ENCODE results near the gene IFRD1. TPM values are rescaled to one million over a fixed set of nuclear protein-coding genes. Genes with fewer than 3 reads are reported as not detected.

IFRD1 gene
- total RNA-seq, 2 donors from 2014 or later, result 54.3 to 57.6 TPM

DNA sequence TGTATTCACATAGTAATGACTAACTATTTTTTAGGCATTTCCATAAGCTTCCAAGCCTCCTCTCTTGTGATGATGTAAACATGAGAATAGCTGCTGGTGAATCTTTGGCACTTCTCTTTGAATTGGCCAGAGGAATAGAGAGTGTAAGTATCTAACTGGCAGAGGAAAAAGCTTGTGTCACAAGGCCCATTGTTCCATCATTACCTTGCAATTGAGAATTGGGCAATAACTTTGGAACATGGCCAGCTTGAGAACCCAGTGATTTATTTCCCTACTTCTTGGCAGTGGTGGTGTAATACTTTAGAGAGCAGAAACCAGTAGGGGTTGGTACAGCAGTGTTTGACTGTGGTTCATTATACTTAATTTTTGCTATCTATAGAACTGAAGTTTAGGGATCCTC, 12.0 kb downstream of the IFRD1 start:
- TF ChIP-seq, protein P1, sequence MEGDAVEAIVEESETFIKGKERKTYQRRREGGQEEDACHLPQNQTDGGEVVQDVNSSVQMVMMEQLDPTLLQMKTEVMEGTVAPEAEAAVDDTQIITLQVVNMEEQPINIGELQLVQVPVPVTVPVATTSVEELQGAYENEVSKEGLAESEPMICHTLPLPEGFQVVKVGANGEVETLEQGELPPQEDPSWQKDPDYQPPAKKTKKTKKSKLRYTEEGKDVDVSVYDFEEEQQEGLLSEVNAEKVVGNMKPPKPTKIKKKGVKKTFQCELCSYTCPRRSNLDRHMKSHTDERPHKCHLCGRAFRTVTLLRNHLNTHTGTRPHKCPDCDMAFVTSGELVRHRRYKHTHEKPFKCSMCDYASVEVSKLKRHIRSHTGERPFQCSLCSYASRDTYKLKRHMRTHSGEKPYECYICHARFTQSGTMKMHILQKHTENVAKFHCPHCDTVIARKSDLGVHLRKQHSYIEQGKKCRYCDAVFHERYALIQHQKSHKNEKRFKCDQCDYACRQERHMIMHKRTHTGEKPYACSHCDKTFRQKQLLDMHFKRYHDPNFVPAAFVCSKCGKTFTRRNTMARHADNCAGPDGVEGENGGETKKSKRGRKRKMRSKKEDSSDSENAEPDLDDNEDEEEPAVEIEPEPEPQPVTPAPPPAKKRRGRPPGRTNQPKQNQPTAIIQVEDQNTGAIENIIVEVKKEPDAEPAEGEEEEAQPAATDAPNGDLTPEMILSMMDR (conservative IDR thresholded peaks at IDR 0.05), result no peak
- H3K4me3 Mint-ChIP-seq, result no peak overlapping the region
- no peaks in the 10 kb centered on the region for H3K4me1 Mint-ChIP-seq
- peaks cover 95% of the 10 kb centered on the region for H3K36me3 ChIP-seq (ENCODE audit: control insufficient read depth, insufficient read depth, low read length)
- H3K9me3 Mint-ChIP-seq, result no peaks in the 10 kb centered on the region
- H3K27ac Mint-ChIP-seq, result no peak overlapping the region
- no peak overlapping the region for H3K9ac ChIP-seq (ENCODE audit: extremely low read depth, low read length, poor library complexity, severe bottlenecking)
- no peak for DNase-seq
- H3K27me3 ChIP-seq (ENCODE audit: control insufficient read depth, insufficient read depth, low read length, poor library complexity, severe bottlenecking), result no peaks in the 10 kb centered on the region
- H3K4me3 ChIP-seq (ENCODE audit: low read length), result no peak overlapping the region
- H3K36me3 Mint-ChIP-seq (ENCODE audit: low read depth), result peaks cover 70% of the 10 kb centered on the region
- no peak overlapping the region for H3K27ac ChIP-seq (ENCODE audit: low read depth, low read length)
- H3K4me1 ChIP-seq (ENCODE audit: control insufficient read depth, insufficient read depth, low read length), result no peaks in the 10 kb centered on the region
- H3K27me3 Mint-ChIP-seq (ENCODE audit: insufficient read depth), result no peaks in the 10 kb centered on the region
- no peaks in the 10 kb centered on the region for H3K9me3 ChIP-seq (ENCODE audit: control insufficient read depth, low read length)

DNA sequence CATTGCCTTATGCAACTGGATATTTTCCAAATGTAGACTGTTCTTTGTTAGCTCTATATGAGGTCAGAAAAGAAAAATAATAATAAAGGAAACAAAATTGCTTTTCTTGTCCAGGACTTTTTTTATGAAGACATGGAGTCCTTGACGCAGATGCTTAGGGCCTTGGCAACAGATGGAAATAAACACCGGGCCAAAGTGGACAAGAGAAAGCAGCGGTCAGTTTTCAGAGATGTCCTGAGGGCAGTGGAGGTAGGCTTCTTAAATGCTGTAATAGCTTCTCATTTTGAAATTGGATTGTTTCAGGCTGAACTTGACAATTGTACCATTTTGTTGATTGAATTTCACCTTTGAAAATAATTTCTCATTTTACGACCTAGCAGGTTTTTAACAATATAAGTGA, 17.6 kb downstream of the IFRD1 start:
- Histone ChIP-seq H3K4me1 (ENCODE audit: control insufficient read depth, insufficient read depth, low read length) (no peaks in the 10 kb centered on the region), H3K36me3 (ENCODE audit: control insufficient read depth, insufficient read depth, low read length) (peaks cover 93% of the 10 kb centered on the region), H3K9ac (ENCODE audit: extremely low read depth, low read length, poor library complexity, severe bottlenecking) (no peak overlapping the region), H3K27ac (ENCODE audit: low read depth, low read length) (no peak overlapping the region), H3K27me3 (ENCODE audit: control insufficient read depth, insufficient read depth, low read length, poor library complexity, severe bottlenecking) (no peaks in the 10 kb centered on the region), H3K9me3 (ENCODE audit: control insufficient read depth, low read length) (no peaks in the 10 kb centered on the region), H3K4me3 (ENCODE audit: low read length) (no peak overlapping the region)
- no peaks in the 10 kb centered on the region for H3K9me3 Mint-ChIP-seq
- no peak overlapping the region for H3K27ac Mint-ChIP-seq
- 94 to 99% methylated on average over 3 of the region's 4 CpGs for WGBS, 2 experiments (ENCODE audit: insufficient coverage in 1 of 2, insufficient read length in 1 of 2)
- H3K4me3 Mint-ChIP-seq, result no peak overlapping the region
- no peaks in the 10 kb centered on the region for H3K4me1 Mint-ChIP-seq
- DNase-seq, result no peak
- peaks cover 69% of the 10 kb centered on the region for H3K36me3 Mint-ChIP-seq (ENCODE audit: low read depth)
- TF ChIP-seq, protein P1 (conservative IDR thresholded peaks at IDR 0.05), result no peak
- no peaks in the 10 kb centered on the region for H3K27me3 Mint-ChIP-seq (ENCODE audit: insufficient read depth)

DNA sequence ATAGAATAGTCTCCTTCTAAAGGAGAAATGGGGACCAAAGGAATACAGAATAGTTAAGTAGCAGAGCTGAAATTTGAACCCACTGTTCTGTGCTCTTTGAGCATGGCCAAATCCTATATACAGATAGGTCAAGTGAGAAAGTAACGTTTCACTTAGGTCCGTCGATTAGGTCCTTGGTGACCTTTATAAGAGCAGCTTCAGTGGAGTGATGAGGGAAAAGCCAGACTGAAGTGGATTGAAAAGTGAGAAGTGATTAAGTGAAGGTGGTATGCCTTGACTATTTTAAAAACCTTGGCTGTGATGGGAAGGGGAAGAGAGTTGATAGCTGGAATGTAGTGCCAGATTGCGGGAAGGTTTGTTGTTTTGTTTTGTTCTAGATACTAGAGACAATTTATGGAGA, 19.9 kb downstream of the IFRD1 start:
- peaks cover 65% of the 10 kb centered on the region for H3K36me3 Mint-ChIP-seq (ENCODE audit: low read depth)

More for the DNA sequence above, 19.9 kb downstream of the IFRD1 start:
- Mint-ChIP-seq H3K27me3 (ENCODE audit: insufficient read depth) (no peaks in the 10 kb centered on the region), H3K4me1 (no peaks in the 10 kb centered on the region), H3K4me3 (no peak overlapping the region), H3K27ac (no peak overlapping the region), H3K9me3 (no peaks in the 10 kb centered on the region)
- no peak for DNase-seq
- Histone ChIP-seq H3K4me3 (ENCODE audit: low read length) (no peak overlapping the region), H3K36me3 (ENCODE audit: control insufficient read depth, insufficient read depth, low read length) (peaks cover 94% of the 10 kb centered on the region), H3K9ac (ENCODE audit: extremely low read depth, low read length, poor library complexity, severe bottlenecking) (no peak overlapping the region), H3K9me3 (ENCODE audit: control insufficient read depth, low read length) (no peaks in the 10 kb centered on the region), H3K27ac (ENCODE audit: low read depth, low read length) (no peak overlapping the region), H3K27me3 (ENCODE audit: control insufficient read depth, insufficient read depth, low read length, poor library complexity, severe bottlenecking) (no peaks in the 10 kb centered on the region), H3K4me1 (ENCODE audit: control insufficient read depth, insufficient read depth, low read length) (no peaks in the 10 kb centered on the region)
- TF ChIP-seq, protein P1 (conservative IDR thresholded peaks at IDR 0.05), result no peak
- 85 to 94% methylated on average over 4 of the region's 4 CpGs for WGBS, 2 experiments (ENCODE audit: insufficient coverage in 1 of 2, insufficient read length in 1 of 2)

Measured in endodermal cell (in vitro differentiated cells).